AG04449 (cell line): Measurements from ENCODE around the gene SPAM1.

ENCODE experiments used
- CTCF ChIA-PET: fragments of 350-600 bp; formaldehyde crosslinking; extraction: SDS; loops from one replicate; lab custom pipeline; 2021; ENCODE audit warnings: antibody characterized with exemption; lab: Yijun Ruan, JAX
- POLR2A ChIA-PET: fragments of 400-600, 350-600 bp; formaldehyde crosslinking; extraction: SDS; loops from one replicate; lab custom pipeline; 2020; ENCODE audit warnings: antibody characterized with exemption, inconsistent platforms; lab: Yijun Ruan, JAX
- DNase-seq: peaks from one replicate; pipeline ENCODE4 v3.0.0-alpha.2; 2010; ENCODE audit warnings: low read depth, low spot score
- H3K4me3 ChIP-seq: 2 replicates; pipeline ENCODE4 v1.5.1; 2011; ENCODE audit warnings: low read depth, mild to moderate bottlenecking, control low read depth, low read length
- TF ChIP-seq, protein P1 (sequence below): IDR thresholded peaks from one replicate; pipeline ENCODE4 v1.5.1; 2011; ENCODE audit warnings: mild to moderate bottlenecking, moderate library complexity, low read length, control low read depth, inconsistent platforms; ENCODE audit not compliant: insufficient read depth; ENCODE audit errors: missing control alignments

The SPAM1 gene

DNA sequence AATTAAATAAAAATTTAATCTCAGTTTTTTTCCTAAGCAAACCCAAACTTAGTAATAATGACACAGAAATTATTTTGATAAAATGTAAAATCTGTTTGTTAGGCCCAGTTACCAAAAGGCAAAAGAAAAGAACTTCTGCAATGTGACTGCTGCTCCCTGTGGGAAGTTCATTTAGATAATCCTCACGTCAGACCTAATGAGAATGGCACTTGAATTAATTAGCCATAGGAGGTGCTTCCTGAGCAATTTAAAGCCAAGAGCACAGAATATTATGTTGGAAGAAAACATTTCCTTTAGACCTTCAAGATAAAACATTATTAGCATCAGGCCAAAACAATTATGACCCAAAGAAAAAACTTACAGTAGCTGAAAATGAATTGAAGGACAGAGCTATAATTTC is 19.4 kb downstream of the SPAM1 start:
- ChIA-PET CTCF (no interaction called here), POLR2A (no interaction called here)
- H3K4me3 ChIP-seq = no peak overlapping the region
- DNase-seq = no peak
- TF ChIP-seq, protein P1, sequence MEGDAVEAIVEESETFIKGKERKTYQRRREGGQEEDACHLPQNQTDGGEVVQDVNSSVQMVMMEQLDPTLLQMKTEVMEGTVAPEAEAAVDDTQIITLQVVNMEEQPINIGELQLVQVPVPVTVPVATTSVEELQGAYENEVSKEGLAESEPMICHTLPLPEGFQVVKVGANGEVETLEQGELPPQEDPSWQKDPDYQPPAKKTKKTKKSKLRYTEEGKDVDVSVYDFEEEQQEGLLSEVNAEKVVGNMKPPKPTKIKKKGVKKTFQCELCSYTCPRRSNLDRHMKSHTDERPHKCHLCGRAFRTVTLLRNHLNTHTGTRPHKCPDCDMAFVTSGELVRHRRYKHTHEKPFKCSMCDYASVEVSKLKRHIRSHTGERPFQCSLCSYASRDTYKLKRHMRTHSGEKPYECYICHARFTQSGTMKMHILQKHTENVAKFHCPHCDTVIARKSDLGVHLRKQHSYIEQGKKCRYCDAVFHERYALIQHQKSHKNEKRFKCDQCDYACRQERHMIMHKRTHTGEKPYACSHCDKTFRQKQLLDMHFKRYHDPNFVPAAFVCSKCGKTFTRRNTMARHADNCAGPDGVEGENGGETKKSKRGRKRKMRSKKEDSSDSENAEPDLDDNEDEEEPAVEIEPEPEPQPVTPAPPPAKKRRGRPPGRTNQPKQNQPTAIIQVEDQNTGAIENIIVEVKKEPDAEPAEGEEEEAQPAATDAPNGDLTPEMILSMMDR = no peak

DNA sequence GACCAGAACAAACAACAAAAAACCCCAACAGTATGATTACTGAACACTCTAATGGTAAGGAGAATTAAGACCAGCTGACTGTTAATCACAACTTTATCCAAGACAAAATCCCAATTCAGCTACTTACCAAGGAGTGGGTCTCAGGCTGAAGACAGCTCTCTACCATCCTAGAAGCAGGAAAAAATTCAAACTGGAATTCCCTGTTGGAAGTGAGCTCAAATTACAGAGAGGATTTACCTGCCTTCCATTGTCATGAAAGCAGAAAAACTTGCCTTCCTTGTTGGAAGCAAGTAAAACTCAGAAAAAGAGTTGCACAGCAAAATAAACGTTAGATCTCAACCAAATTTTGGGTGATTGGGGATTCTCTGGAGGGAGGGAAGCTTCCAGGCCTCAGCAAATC is 20.9 kb downstream of the SPAM1 start:
- H3K4me3 ChIP-seq = no peak overlapping the region
- ChIA-PET POLR2A (no interaction called here), CTCF (no interaction called here)
- TF ChIP-seq, protein P1 = no peak
- DNase-seq = no peak

DNA sequence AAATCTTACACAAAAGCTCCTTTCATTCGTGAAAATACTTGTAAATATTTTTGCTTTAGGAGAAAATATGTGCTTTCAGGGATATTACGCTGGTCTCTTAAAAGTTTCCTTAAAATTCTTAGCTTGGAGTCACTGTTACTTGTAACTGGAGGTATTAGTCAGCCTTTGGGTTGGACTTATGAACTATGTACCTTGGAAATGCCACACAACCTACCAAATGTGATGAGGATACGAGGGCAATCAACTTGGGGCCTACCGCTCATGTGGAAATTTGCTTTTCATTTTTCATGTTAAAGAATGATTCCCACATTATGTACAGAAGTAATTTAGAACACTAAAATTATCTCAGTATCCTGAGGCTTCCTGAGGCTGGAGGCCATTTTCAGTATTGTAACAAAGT is 23.1 kb downstream of the SPAM1 start:
- no peak overlapping the region for H3K4me3 ChIP-seq
- no peak for DNase-seq
- CTCF ChIA-PET = no interaction called here
- POLR2A ChIA-PET = no interaction called here
- TF ChIP-seq, protein P1 = no peak

DNA sequence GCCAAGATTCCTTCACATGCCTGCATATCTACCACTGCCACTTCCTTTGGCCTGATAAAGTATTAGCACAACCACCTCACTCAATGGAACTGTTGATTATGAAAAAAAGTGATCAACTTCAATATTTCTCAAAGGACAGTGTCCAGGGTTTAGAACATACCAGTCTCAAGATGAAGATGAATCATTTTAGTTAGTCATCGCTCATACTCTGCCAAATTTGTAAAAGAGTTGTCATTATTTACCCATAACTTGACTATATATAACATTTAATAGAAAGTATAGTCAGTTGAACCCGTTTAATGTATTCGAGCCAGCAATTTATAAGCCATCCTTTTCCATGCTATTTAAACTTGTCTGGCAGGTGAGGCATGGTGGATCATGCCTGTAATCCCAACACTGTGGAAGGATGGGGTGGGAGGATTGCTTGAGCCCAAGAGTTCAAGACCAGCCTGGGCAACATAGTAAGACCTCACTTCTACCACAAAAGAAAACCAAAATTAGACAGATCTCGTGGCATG is 33.2 kb downstream of the SPAM1 start:
- ChIA-PET CTCF (no interaction called here), POLR2A (no interaction called here)
- DNase-seq = no peak
- H3K4me3 ChIP-seq = no peak overlapping the region
- TF ChIP-seq, protein P1 = no peak

DNA sequence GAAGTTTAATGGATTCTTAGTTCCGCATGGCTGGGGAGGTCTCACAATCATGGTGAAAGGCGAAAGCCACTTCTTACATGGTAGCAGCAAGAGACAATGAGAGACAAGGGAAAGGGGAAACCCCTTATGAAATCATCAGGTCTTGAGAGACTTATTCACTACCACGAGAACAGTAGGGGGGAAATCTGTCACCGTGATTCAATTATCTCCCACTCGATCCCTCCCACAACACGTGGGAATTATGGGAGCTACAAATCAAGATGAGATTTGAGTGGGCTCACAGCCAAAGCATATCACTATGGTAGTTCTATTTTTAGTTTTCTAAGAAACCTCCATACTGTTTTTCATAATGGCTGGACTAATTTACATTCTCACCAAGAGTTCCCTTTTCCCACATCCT is 36.7 kb downstream of the SPAM1 start:
- TF ChIP-seq, protein P1 = no peak
- ChIA-PET POLR2A (no interaction called here), CTCF (no interaction called here)
- no peak overlapping the region for H3K4me3 ChIP-seq
- DNase-seq = no peak

DNA sequence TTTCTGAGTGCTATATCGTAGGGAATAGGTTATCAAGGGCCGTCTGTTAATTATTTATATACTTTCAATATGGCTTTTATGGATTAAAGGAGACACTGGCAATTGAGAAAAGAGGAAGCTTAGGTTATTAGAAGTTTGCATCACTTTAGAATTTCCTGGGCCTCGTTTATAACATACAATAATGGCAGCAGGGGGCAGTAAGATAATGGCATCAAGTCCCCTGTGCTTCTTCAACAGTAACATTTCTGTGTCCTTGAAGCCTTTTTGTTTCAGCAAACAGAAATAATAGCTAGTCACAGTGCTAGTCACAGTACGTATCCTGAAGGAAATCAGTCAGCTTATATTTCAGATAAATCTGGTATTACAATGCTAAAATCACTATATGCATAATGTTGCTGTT is 41.9 kb downstream of the SPAM1 start:
- TF ChIP-seq, protein P1 = no peak
- POLR2A ChIA-PET = no interaction called here
- CTCF ChIA-PET = no interaction called here
- DNase-seq = no peak
- H3K4me3 ChIP-seq = no peak overlapping the region
